ENCODE results near the gene BPIFB1.

DNA sequence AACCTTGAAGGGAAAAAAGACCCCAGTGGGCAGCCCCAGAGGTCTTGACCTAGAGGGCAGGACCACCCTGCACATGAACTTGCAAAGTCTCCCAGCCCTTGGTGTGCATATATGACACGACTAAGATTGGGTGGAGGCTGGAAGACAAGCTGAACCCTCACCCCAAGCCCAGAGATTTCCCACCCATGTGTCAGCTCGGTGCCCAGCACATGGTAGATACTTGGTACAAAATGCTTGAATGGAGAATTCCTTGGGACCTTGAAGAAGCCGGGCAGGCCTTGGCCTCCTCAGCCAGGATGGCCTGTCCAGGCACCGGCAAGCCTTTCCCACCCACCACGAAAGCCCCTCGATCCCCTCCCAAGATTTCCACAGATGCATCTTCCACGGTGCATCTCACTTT lies 50.6 kb downstream of the BPIFB1 start:
- no peak for TF ChIP-seq POLR2A (IDR thresholded peaks at IDR 0.05)
- TF ChIP-seq, protein P1, sequence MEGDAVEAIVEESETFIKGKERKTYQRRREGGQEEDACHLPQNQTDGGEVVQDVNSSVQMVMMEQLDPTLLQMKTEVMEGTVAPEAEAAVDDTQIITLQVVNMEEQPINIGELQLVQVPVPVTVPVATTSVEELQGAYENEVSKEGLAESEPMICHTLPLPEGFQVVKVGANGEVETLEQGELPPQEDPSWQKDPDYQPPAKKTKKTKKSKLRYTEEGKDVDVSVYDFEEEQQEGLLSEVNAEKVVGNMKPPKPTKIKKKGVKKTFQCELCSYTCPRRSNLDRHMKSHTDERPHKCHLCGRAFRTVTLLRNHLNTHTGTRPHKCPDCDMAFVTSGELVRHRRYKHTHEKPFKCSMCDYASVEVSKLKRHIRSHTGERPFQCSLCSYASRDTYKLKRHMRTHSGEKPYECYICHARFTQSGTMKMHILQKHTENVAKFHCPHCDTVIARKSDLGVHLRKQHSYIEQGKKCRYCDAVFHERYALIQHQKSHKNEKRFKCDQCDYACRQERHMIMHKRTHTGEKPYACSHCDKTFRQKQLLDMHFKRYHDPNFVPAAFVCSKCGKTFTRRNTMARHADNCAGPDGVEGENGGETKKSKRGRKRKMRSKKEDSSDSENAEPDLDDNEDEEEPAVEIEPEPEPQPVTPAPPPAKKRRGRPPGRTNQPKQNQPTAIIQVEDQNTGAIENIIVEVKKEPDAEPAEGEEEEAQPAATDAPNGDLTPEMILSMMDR (IDR thresholded peaks at IDR 0.05), result no peak

Measured in thyroid gland (tissue), 4 donors.